NT2/D1 (cell line): ENCODE data around the gene PKP4.

ENCODE experiments used
- SUZ12 ChIP-seq: IDR thresholded peaks from 2 replicates; pipeline ENCODE4 v1.6.1; 2011; ENCODE audit not compliant: insufficient read length, insufficient read depth; ENCODE audit errors: extremely low read depth
- YY1 ChIP-seq: IDR thresholded peaks from 2 replicates; pipeline ENCODE4 v1.6.1; 2011; ENCODE audit not compliant: insufficient read length, insufficient read depth
- ZNF274 ChIP-seq: IDR thresholded peaks from 2 replicates; pipeline ENCODE4 v1.6.1; 2011; ENCODE audit warnings: mild to moderate bottlenecking, low read depth, low read length

DNA sequence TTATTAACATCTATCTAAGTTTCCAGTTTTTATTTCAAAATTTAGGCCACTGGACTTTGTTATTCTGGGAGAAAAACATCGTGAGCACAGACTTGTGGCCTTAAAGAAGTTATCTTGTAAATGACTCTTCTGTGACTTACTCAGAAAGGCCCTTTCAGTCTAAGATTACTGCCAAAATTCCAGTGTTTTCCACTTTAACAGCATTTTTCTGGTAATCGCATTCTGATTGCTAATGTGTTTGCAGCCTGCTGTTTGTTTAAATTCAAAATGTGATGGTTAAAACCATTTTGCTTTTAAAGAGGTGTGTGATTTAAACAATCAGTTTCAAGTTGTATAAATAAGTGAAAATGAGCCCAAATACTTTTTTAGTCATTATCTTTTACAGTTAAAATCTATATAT lies 201.6 kb downstream of the PKP4 start:
- no peak for TF ChIP-seq SUZ12
- no peak for TF ChIP-seq YY1
- TF ChIP-seq ZNF274 = no peak
